ELF-1 (cell line): ENCODE data around the gene CCNT1.

ENCODE experiments used
- DNase-seq: peaks from one replicate; pipeline ENCODE4 v3.0.0-alpha.2; 2016; ENCODE audit warnings: low read depth, low spot score

Gene CCNT1

GRCh38 chr12:48640854-48641253 is 75.7 kb downstream of the CCNT1 start:
- no peak for DNase-seq

- DNase-seq = no peak
Measured at GRCh38 chr12:48640428-48640827, 76.1 kb downstream of the CCNT1 start.
